ENCODE data around the gene C9.

Gene C9

GRCh38 chr5:39394946-39395345 lies 30.7 kb upstream of the C9 start:
- FAIRE-seq (peak; percentile 81), DNase-seq (ENCODE audit: insufficient read length, low spot score) (peak; percentile 14)
- TF ChIP-seq POLR2A (IDR thresholded peaks at IDR 0.05; ENCODE audit: low read depth, low read length) = no peak

GRCh38 chr5:39390945-39391344 lies 26.6 kb upstream of the C9 start:
- FAIRE-seq (peak; percentile 57), DNase-seq (ENCODE audit: insufficient read length, low spot score) (no peak)
- no peak for TF ChIP-seq POLR2A (IDR thresholded peaks at IDR 0.05; ENCODE audit: low read depth, low read length)

- FAIRE-seq (no peak), DNase-seq (ENCODE audit: insufficient read length, low spot score) (no peak)
- no peak for TF ChIP-seq POLR2A (IDR thresholded peaks at IDR 0.05; ENCODE audit: low read depth, low read length)
Measured at GRCh38 chr5:39387293-39387692, 23.0 kb upstream of the C9 start.

- TF ChIP-seq POLR2A (IDR thresholded peaks at IDR 0.05; ENCODE audit: low read depth, low read length) = no peak
- no peak for DNase-seq (ENCODE audit: insufficient read length, low spot score)
- FAIRE-seq = no peak
Measured at GRCh38 chr5:39384271-39384670, 20.0 kb upstream of the C9 start.

- DNase-seq (ENCODE audit: insufficient read length, low spot score) (no peak), FAIRE-seq (no peak)
- TF ChIP-seq POLR2A (IDR thresholded peaks at IDR 0.05; ENCODE audit: low read depth, low read length) = no peak
Measured at GRCh38 chr5:39381376-39381775, 17.1 kb upstream of the C9 start.

- TF ChIP-seq POLR2A (IDR thresholded peaks at IDR 0.05; ENCODE audit: low read depth, low read length) = no peak
- FAIRE-seq (no peak), DNase-seq (ENCODE audit: insufficient read length, low spot score) (no peak)
Measured at GRCh38 chr5:39379693-39380092, 15.4 kb upstream of the C9 start.

- DNase-seq (ENCODE audit: insufficient read length, low spot score) (no peak), FAIRE-seq (no peak)
- TF ChIP-seq POLR2A (IDR thresholded peaks at IDR 0.05; ENCODE audit: low read depth, low read length) = no peak
Measured at GRCh38 chr5:39377613-39378012, 13.3 kb upstream of the C9 start.

GRCh38 chr5:39376293-39376714 lies 12.0 kb upstream of the C9 start:
- peak; percentile 41 for DNase-seq (ENCODE audit: insufficient read length, low spot score)
- TF ChIP-seq POLR2A (IDR thresholded peaks at IDR 0.05; ENCODE audit: low read depth, low read length) = no peak
- peak; percentile 93 for FAIRE-seq

- no peak for FAIRE-seq
- no peak for TF ChIP-seq POLR2A (IDR thresholded peaks at IDR 0.05; ENCODE audit: low read depth, low read length)
- no peak for DNase-seq (ENCODE audit: insufficient read length, low spot score)
Measured at GRCh38 chr5:39373791-39374190, 9.5 kb upstream of the C9 start.

- DNase-seq (ENCODE audit: insufficient read length, low spot score) (no peak), FAIRE-seq (peak; percentile 15)
- TF ChIP-seq POLR2A (IDR thresholded peaks at IDR 0.05; ENCODE audit: low read depth, low read length) = no peak
Measured at GRCh38 chr5:39371367-39371635, 7.0 kb upstream of the C9 start.

GRCh38 chr5:39370555-39371366 lies 6.5 kb upstream of the C9 start:
- FAIRE-seq = no peak
- no peak for TF ChIP-seq POLR2A (IDR thresholded peaks at IDR 0.05; ENCODE audit: low read depth, low read length)
- no peak for DNase-seq (ENCODE audit: insufficient read length, low spot score)

GRCh38 chr5:39369123-39369815 lies 5.0 kb upstream of the C9 start:
- DNase-seq (ENCODE audit: insufficient read length, low spot score) (no peak), FAIRE-seq (peak; percentile 30)
- no peak for TF ChIP-seq POLR2A (IDR thresholded peaks at IDR 0.05; ENCODE audit: low read depth, low read length)

- FAIRE-seq (no peak), DNase-seq (ENCODE audit: insufficient read length, low spot score) (no peak)
- TF ChIP-seq POLR2A (IDR thresholded peaks at IDR 0.05; ENCODE audit: low read depth, low read length) = no peak
Measured at GRCh38 chr5:39368116-39368515, 3.8 kb upstream of the C9 start.

- FAIRE-seq (no peak), DNase-seq (ENCODE audit: insufficient read length, low spot score) (no peak)
- TF ChIP-seq POLR2A (IDR thresholded peaks at IDR 0.05; ENCODE audit: low read depth, low read length) = no peak
Measured at GRCh38 chr5:39367711-39368110, 3.4 kb upstream of the C9 start.

GRCh38 chr5:39363217-39363616 lies 1.1 kb downstream of the C9 start:
- no peak for DNase-seq (ENCODE audit: insufficient read length, low spot score)

More at GRCh38 chr5:39363217-39363616, 1.1 kb downstream of the C9 start:
- no peak for TF ChIP-seq POLR2A (IDR thresholded peaks at IDR 0.05; ENCODE audit: low read depth, low read length)
- FAIRE-seq = no peak

Data from H54 (cell line).